Measurements from ENCODE around the gene PRTG. TPM values are rescaled to one million over a fixed set of nuclear protein-coding genes. Genes with fewer than 3 reads are reported as not detected.

PRTG gene
- total and polyA plus RNA-seq, 4 donors, result 0.05 to 2.4 (median 0.25) TPM

DNA sequence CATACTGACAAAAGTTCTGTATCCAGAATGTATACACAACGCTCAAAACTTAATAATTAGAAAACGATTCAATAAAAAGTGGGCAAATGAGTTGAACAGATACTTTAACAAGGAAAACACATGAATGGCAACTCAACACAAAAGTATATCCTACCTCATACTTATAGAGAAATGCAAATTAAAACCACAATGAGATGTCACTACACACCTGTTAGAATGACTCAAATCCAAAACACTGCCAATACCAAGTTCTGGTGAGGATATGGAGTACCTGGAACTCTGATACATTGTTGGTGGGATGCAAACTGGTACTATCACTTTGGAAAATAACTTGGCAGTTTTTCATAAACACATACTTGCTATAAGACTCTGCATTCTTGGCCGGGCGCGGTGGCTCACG, 42.1 kb downstream of the PRTG start:
- TF ChIP-seq ZBTB33 (IDR thresholded peaks at IDR 0.05), result no peak
- H3K27ac ChIP-seq (ENCODE audit: low read depth in 1 of 2, low read length in 2 of 2), result no peak overlapping the region
- no peak for DNase-seq (ENCODE audit: low spot score)
- no peaks in the 10 kb centered on the region for H3K27me3 ChIP-seq (ENCODE audit: control insufficient read depth in 4 of 4, insufficient read depth in 4 of 4, low read length in 3 of 4)
- H3K9ac ChIP-seq (ENCODE audit: low read depth in 1 of 2, low read length in 2 of 2), result no peak overlapping the region
- WGBS, result 95% methylated on average over 6 of the region's 6 CpGs
- H3K36me3 ChIP-seq (ENCODE audit: control insufficient read depth in 4 of 4, insufficient read depth in 3 of 4, low read depth in 1 of 4, low read length in 3 of 4), result no peaks in the 10 kb centered on the region
- no peaks in the 10 kb centered on the region for H3K4me1 ChIP-seq (ENCODE audit: control insufficient read depth in 4 of 4, insufficient read depth in 4 of 4, low read length in 3 of 4)
- H3K4me3 ChIP-seq (ENCODE audit: low read depth in 1 of 3, low read length in 3 of 3), result no peak overlapping the region
- H3K9me3 ChIP-seq (ENCODE audit: control insufficient read depth in 4 of 4, low read length in 3 of 4), result no peaks in the 10 kb centered on the region

GRCh38 chr15:55698653-55699052, 44.3 kb downstream of the PRTG start:
- Histone ChIP-seq H3K27me3 (ENCODE audit: control insufficient read depth in 4 of 4, insufficient read depth in 4 of 4, low read length in 3 of 4) (no peaks in the 10 kb centered on the region), H3K27ac (ENCODE audit: low read depth in 1 of 2, low read length in 2 of 2) (no peak overlapping the region), H3K4me1 (ENCODE audit: control insufficient read depth in 4 of 4, insufficient read depth in 4 of 4, low read length in 3 of 4) (no peaks in the 10 kb centered on the region), H3K9ac (ENCODE audit: low read depth in 1 of 2, low read length in 2 of 2) (no peak overlapping the region), H3K4me3 (ENCODE audit: low read depth in 1 of 3, low read length in 3 of 3) (no peak overlapping the region), H3K9me3 (ENCODE audit: control insufficient read depth in 4 of 4, low read length in 3 of 4) (no peaks in the 10 kb centered on the region), H3K36me3 (ENCODE audit: control insufficient read depth in 4 of 4, insufficient read depth in 3 of 4, low read depth in 1 of 4, low read length in 3 of 4) (no peaks in the 10 kb centered on the region)
- DNase-seq (ENCODE audit: low spot score), result no peak
- WGBS, result 94% methylated on average over 4 of the region's 4 CpGs
- TF ChIP-seq SP1 (IDR thresholded peaks at IDR 0.05) (no peak), ZBTB33 (IDR thresholded peaks at IDR 0.05) (no peak), YY1 (IDR thresholded peaks at IDR 0.05) (no peak), JUND (IDR thresholded peaks at IDR 0.05) (no peak), GABPA (IDR thresholded peaks at IDR 0.05 in 1 of 2, conservative IDR thresholded peaks at IDR 0.05 in 1 of 2) (no peak), ATF3 (IDR thresholded peaks at IDR 0.05) (no peak), NR2F2 (IDR thresholded peaks at IDR 0.05) (no peak), RAD21 (IDR thresholded peaks at IDR 0.05) (no peak), HNF4G (IDR thresholded peaks at IDR 0.05) (no peak), RXRA (IDR thresholded peaks at IDR 0.05) (no peak), HNF4A (conservative IDR thresholded peaks at IDR 0.05) (no peak), FOXA1 (IDR thresholded peaks at IDR 0.05) (no peak), TAF1 (conservative IDR thresholded peaks at IDR 0.05) (no peak)
- TF ChIP-seq, protein P1, sequence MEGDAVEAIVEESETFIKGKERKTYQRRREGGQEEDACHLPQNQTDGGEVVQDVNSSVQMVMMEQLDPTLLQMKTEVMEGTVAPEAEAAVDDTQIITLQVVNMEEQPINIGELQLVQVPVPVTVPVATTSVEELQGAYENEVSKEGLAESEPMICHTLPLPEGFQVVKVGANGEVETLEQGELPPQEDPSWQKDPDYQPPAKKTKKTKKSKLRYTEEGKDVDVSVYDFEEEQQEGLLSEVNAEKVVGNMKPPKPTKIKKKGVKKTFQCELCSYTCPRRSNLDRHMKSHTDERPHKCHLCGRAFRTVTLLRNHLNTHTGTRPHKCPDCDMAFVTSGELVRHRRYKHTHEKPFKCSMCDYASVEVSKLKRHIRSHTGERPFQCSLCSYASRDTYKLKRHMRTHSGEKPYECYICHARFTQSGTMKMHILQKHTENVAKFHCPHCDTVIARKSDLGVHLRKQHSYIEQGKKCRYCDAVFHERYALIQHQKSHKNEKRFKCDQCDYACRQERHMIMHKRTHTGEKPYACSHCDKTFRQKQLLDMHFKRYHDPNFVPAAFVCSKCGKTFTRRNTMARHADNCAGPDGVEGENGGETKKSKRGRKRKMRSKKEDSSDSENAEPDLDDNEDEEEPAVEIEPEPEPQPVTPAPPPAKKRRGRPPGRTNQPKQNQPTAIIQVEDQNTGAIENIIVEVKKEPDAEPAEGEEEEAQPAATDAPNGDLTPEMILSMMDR (IDR thresholded peaks at IDR 0.05; ENCODE audit: low read depth, low read length, missing input control), result no peak
- TF ChIP-seq, protein P2, sequence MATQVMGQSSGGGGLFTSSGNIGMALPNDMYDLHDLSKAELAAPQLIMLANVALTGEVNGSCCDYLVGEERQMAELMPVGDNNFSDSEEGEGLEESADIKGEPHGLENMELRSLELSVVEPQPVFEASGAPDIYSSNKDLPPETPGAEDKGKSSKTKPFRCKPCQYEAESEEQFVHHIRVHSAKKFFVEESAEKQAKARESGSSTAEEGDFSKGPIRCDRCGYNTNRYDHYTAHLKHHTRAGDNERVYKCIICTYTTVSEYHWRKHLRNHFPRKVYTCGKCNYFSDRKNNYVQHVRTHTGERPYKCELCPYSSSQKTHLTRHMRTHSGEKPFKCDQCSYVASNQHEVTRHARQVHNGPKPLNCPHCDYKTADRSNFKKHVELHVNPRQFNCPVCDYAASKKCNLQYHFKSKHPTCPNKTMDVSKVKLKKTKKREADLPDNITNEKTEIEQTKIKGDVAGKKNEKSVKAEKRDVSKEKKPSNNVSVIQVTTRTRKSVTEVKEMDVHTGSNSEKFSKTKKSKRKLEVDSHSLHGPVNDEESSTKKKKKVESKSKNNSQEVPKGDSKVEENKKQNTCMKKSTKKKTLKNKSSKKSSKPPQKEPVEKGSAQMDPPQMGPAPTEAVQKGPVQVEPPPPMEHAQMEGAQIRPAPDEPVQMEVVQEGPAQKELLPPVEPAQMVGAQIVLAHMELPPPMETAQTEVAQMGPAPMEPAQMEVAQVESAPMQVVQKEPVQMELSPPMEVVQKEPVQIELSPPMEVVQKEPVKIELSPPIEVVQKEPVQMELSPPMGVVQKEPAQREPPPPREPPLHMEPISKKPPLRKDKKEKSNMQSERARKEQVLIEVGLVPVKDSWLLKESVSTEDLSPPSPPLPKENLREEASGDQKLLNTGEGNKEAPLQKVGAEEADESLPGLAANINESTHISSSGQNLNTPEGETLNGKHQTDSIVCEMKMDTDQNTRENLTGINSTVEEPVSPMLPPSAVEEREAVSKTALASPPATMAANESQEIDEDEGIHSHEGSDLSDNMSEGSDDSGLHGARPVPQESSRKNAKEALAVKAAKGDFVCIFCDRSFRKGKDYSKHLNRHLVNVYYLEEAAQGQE (IDR thresholded peaks at IDR 0.05), result no peak
